ENCODE measurements around the gene ATXN1.

Gene ATXN1

GRCh38 chr6:16321826-16322225 lies 439.4 kb downstream of the ATXN1 start:
- no peak overlapping the region for H3K4ac ChIP-seq (ENCODE audit: low read depth, low read length)
- no peak overlapping the region for H4K5ac ChIP-seq (ENCODE audit: low read length)
- no peaks in the 10 kb centered on the region for H3K36me3 ChIP-seq (ENCODE audit: control insufficient read depth, insufficient read depth, low read length)
- H3K56ac ChIP-seq (ENCODE audit: low read length) = no peak overlapping the region
- H4K8ac ChIP-seq (ENCODE audit: low read depth, low read length) = no peak overlapping the region
- no peak overlapping the region for H3K9ac ChIP-seq (ENCODE audit: low read length)
- WGBS (ENCODE audit: extremely low coverage, insufficient coverage, low lambda C conversion rate) = no CpG with 5 or more reads among the region's 11 CpGs
- H2AK5ac ChIP-seq (ENCODE audit: low read length) = no peak overlapping the region
- no peak overlapping the region for H3K4me3 ChIP-seq (ENCODE audit: low read length)
- peaks cover 14% of the 10 kb centered on the region for H3K4me1 ChIP-seq (ENCODE audit: control insufficient read depth, low read depth, low read length)
- no peak for DNase-seq
- no peak overlapping the region for H3K18ac ChIP-seq (ENCODE audit: low read length)
- no peaks in the 10 kb centered on the region for H3K79me1 ChIP-seq (ENCODE audit: low read length)
- H2BK120ac ChIP-seq (ENCODE audit: low read depth, low read length) = no peak overlapping the region
- no peaks in the 10 kb centered on the region for H3K79me2 ChIP-seq (ENCODE audit: control insufficient read depth, insufficient read depth, low read length)
- H3K27me3 ChIP-seq (ENCODE audit: insufficient read depth, low read length, poor library complexity) = no peaks in the 10 kb centered on the region
- H2BK15ac ChIP-seq (replicated peaks; ENCODE audit: low read depth) = no peak overlapping the region
- H3K4me2 ChIP-seq (ENCODE audit: low read length) = no peak overlapping the region
- H2BK5ac ChIP-seq (ENCODE audit: low read length) = no peak overlapping the region
- no peak overlapping the region for H3K23ac ChIP-seq (ENCODE audit: low read length)
- no peak overlapping the region for H3K27ac ChIP-seq (ENCODE audit: low read depth, low read length)

GRCh38 chr6:16321341-16321710 lies 439.9 kb downstream of the ATXN1 start:
- H3K27me3 ChIP-seq (ENCODE audit: insufficient read depth, low read length, poor library complexity) = no peaks in the 10 kb centered on the region
- no peak overlapping the region for H4K5ac ChIP-seq (ENCODE audit: low read length)
- no peak overlapping the region for H3K4me2 ChIP-seq (ENCODE audit: low read length)
- no peaks in the 10 kb centered on the region for H3K79me2 ChIP-seq (ENCODE audit: control insufficient read depth, insufficient read depth, low read length)
- no peak for DNase-seq
- no peak overlapping the region for H3K4me3 ChIP-seq (ENCODE audit: low read length)
- peaks cover 14% of the 10 kb centered on the region for H3K4me1 ChIP-seq (ENCODE audit: control insufficient read depth, low read depth, low read length)
- H2AK5ac ChIP-seq (ENCODE audit: low read length) = no peak overlapping the region
- WGBS (ENCODE audit: extremely low coverage, insufficient coverage, low lambda C conversion rate) = no CpG with 5 or more reads among the region's 7 CpGs
- no peak overlapping the region for H2BK120ac ChIP-seq (ENCODE audit: low read depth, low read length)
- no peak overlapping the region for H3K27ac ChIP-seq (ENCODE audit: low read depth, low read length)
- H4K8ac ChIP-seq (ENCODE audit: low read depth, low read length) = no peak overlapping the region
- H2BK5ac ChIP-seq (ENCODE audit: low read length) = no peak overlapping the region
- H3K36me3 ChIP-seq (ENCODE audit: control insufficient read depth, insufficient read depth, low read length) = no peaks in the 10 kb centered on the region
- H3K23ac ChIP-seq (ENCODE audit: low read length) = no peak overlapping the region
- H3K4ac ChIP-seq (ENCODE audit: low read depth, low read length) = no peak overlapping the region
- H3K18ac ChIP-seq (ENCODE audit: low read length) = no peak overlapping the region
- no peak overlapping the region for H2BK15ac ChIP-seq (replicated peaks; ENCODE audit: low read depth)
- H3K79me1 ChIP-seq (ENCODE audit: low read length) = no peaks in the 10 kb centered on the region
- H3K56ac ChIP-seq (ENCODE audit: low read length) = no peak overlapping the region
- no peak overlapping the region for H3K9ac ChIP-seq (ENCODE audit: low read length)

- no peak overlapping the region for H4K8ac ChIP-seq (ENCODE audit: low read depth, low read length)
- no peak overlapping the region for H3K23ac ChIP-seq (ENCODE audit: low read length)
- peak overlapping the region; percentile 51 for H2BK5ac ChIP-seq (ENCODE audit: low read length)
- H3K4me1 ChIP-seq (ENCODE audit: control insufficient read depth, low read depth, low read length) = peaks cover 14% of the 10 kb centered on the region
- no peak overlapping the region for H2BK15ac ChIP-seq (replicated peaks; ENCODE audit: low read depth)
- H3K4ac ChIP-seq (ENCODE audit: low read depth, low read length) = no peak overlapping the region
- WGBS (ENCODE audit: extremely low coverage, insufficient coverage, low lambda C conversion rate) = no CpG with 5 or more reads among the region's 21 CpGs
- no peak overlapping the region for H3K4me3 ChIP-seq (ENCODE audit: low read length)
- no peak overlapping the region for H3K18ac ChIP-seq (ENCODE audit: low read length)
- no peaks in the 10 kb centered on the region for H3K79me1 ChIP-seq (ENCODE audit: low read length)
- no peak overlapping the region for H3K27ac ChIP-seq (ENCODE audit: low read depth, low read length)
- no peak overlapping the region for H2AK5ac ChIP-seq (ENCODE audit: low read length)
- H2BK120ac ChIP-seq (ENCODE audit: low read depth, low read length) = no peak overlapping the region
- no peaks in the 10 kb centered on the region for H3K79me2 ChIP-seq (ENCODE audit: control insufficient read depth, insufficient read depth, low read length)
- no peaks in the 10 kb centered on the region for H3K27me3 ChIP-seq (ENCODE audit: insufficient read depth, low read length, poor library complexity)
- no peak overlapping the region for H3K9ac ChIP-seq (ENCODE audit: low read length)
- no peak overlapping the region for H3K4me2 ChIP-seq (ENCODE audit: low read length)
- H4K5ac ChIP-seq (ENCODE audit: low read length) = no peak overlapping the region
- DNase-seq = no peak
- peak overlapping the region; percentile 72 for H3K56ac ChIP-seq (ENCODE audit: low read length)
- H3K36me3 ChIP-seq (ENCODE audit: control insufficient read depth, insufficient read depth, low read length) = no peaks in the 10 kb centered on the region
Observed at GRCh38 chr6:16320533-16321340, 440.5 kb downstream of the ATXN1 start.

DNA sequence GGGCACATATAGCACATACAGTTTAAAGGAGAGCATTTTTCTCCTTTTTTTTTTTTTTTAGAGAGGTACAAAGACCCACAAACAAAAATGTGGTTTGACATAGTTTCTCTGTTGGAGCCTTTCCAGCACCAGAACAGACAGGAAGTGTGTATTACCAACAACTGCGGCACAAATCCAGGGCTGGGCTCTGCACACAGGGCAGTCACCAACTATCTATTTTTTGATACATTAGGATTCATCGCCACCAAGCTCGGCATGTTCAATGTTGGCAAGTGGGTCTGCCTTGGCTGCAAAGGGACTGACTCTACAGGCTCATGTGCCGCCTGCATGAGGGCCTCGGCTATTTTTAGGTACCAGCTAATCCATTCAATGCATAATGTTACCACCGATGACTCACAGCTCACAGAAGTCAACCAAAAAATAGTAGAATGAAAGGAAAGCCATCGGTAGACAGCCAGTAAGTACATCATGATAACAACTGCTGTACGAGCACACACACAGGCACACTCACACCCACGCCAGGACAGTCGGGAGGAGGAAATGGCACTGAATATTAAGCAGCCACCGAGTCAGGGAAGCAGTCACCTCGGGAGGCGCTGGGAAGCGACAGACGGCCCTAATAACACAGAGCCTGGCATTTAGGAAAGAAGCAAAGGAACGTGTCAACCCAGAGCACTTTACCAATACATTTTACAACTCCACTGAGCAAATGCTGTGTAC lies 441.3 kb downstream of the ATXN1 start:
- Histone ChIP-seq H4K5ac (ENCODE audit: low read length) (no peak overlapping the region), H2BK15ac (replicated peaks; ENCODE audit: low read depth) (no peak overlapping the region), H3K79me1 (ENCODE audit: low read length) (no peaks in the 10 kb centered on the region), H2BK5ac (ENCODE audit: low read length) (peak overlapping the region; percentile 18), H3K4me2 (ENCODE audit: low read length) (no peak overlapping the region), H3K18ac (ENCODE audit: low read length) (no peak overlapping the region), H3K4ac (ENCODE audit: low read depth, low read length) (no peak overlapping the region), H3K79me2 (ENCODE audit: control insufficient read depth, insufficient read depth, low read length) (no peaks in the 10 kb centered on the region), H3K4me1 (ENCODE audit: control insufficient read depth, low read depth, low read length) (peaks cover 14% of the 10 kb centered on the region), H3K9ac (ENCODE audit: low read length) (peak overlapping the region; percentile 25), H3K4me3 (ENCODE audit: low read length) (no peak overlapping the region), H2AK5ac (ENCODE audit: low read length) (no peak overlapping the region), H4K8ac (ENCODE audit: low read depth, low read length) (no peak overlapping the region), H2BK120ac (ENCODE audit: low read depth, low read length) (no peak overlapping the region), H3K56ac (ENCODE audit: low read length) (peak overlapping the region; percentile 72), H3K23ac (ENCODE audit: low read length) (no peak overlapping the region), H3K27ac (ENCODE audit: low read depth, low read length) (peak overlapping the region; percentile 2), H3K36me3 (ENCODE audit: control insufficient read depth, insufficient read depth, low read length) (no peaks in the 10 kb centered on the region), H3K27me3 (ENCODE audit: insufficient read depth, low read length, poor library complexity) (no peaks in the 10 kb centered on the region)
- peak; percentile 84 for DNase-seq
- no CpG with 5 or more reads among the region's 16 CpGs for WGBS (ENCODE audit: extremely low coverage, insufficient coverage, low lambda C conversion rate)

- Histone ChIP-seq H3K4me1 (ENCODE audit: control insufficient read depth, low read depth, low read length) (peaks cover 12% of the 10 kb centered on the region), H3K4ac (ENCODE audit: low read depth, low read length) (no peak overlapping the region), H3K27me3 (ENCODE audit: insufficient read depth, low read length, poor library complexity) (no peaks in the 10 kb centered on the region), H2AK5ac (ENCODE audit: low read length) (peak overlapping the region; percentile 91), H2BK120ac (ENCODE audit: low read depth, low read length) (no peak overlapping the region), H3K9ac (ENCODE audit: low read length) (no peak overlapping the region), H4K5ac (ENCODE audit: low read length) (no peak overlapping the region), H3K36me3 (ENCODE audit: control insufficient read depth, insufficient read depth, low read length) (no peaks in the 10 kb centered on the region), H2BK5ac (ENCODE audit: low read length) (no peak overlapping the region), H2BK15ac (replicated peaks; ENCODE audit: low read depth) (no peak overlapping the region), H3K79me1 (ENCODE audit: low read length) (no peaks in the 10 kb centered on the region), H3K4me2 (ENCODE audit: low read length) (no peak overlapping the region), H3K23ac (ENCODE audit: low read length) (no peak overlapping the region), H3K4me3 (ENCODE audit: low read length) (no peak overlapping the region), H3K56ac (ENCODE audit: low read length) (peak overlapping the region; percentile 28), H3K79me2 (ENCODE audit: control insufficient read depth, insufficient read depth, low read length) (no peaks in the 10 kb centered on the region), H3K18ac (ENCODE audit: low read length) (no peak overlapping the region), H3K27ac (ENCODE audit: low read depth, low read length) (no peak overlapping the region), H4K8ac (ENCODE audit: low read depth, low read length) (no peak overlapping the region)
- DNase-seq = no peak
- no CpG with 5 or more reads among the region's 8 CpGs for WGBS (ENCODE audit: extremely low coverage, insufficient coverage, low lambda C conversion rate)
Observed at GRCh38 chr6:16318953-16319720, 442.1 kb downstream of the ATXN1 start.
